Astrocyte of the spinal cord (primary cell): ENCODE results near the gene OR8A1.
"Not testable (repeated sequence)": the region's sequence is repeated elsewhere in the genome, so short reads cannot be mapped to it uniquely, and the experiment has no call there.

ENCODE experiments used
- DNase-seq: peaks from one replicate; pipeline ENCODE4 v3.0.0; 2011; ENCODE audit warnings: low read depth, low spot score
- H3K4me3 ChIP-seq: 2 replicates; pipeline ENCODE4 v1.5.1; 2011; ENCODE audit warnings: low read depth, mild to moderate bottlenecking, low read length, moderate library complexity
- in situ Hi-C: cut with HindIII; loops from 2 replicates; pipeline ENCODE4 v1.10.0; 2017; ENCODE audit warnings: low sequenced_read_pairs
- TF ChIP-seq, protein P1 (sequence below): IDR thresholded peaks from 2 replicates; pipeline ENCODE4 v1.5.1; 2012; ENCODE audit warnings: low read depth, mild to moderate bottlenecking, low read length, inconsistent platforms

The OR8A1 gene

DNA sequence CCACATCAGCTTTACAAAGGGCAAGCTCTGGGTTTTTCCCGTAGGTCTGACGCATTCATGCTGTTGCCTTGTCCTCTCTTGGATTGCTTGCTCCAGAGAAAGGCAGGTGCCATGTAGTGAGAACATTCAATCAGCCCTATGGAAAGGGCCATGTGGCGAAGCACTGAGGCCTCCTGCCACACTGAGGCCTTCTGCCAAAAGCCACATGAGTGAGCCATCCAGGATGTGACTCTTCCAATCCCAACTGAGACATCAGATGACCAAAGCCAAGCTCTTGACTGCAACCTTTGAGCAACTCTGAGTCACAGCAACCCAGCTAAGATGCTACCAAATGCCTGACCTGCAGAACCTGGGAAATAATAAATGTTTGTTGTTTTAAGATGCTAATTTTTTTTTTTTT lies 32.4 kb downstream of the OR8A1 start:
- in situ Hi-C loops = no loop called here
- TF ChIP-seq, protein P1, sequence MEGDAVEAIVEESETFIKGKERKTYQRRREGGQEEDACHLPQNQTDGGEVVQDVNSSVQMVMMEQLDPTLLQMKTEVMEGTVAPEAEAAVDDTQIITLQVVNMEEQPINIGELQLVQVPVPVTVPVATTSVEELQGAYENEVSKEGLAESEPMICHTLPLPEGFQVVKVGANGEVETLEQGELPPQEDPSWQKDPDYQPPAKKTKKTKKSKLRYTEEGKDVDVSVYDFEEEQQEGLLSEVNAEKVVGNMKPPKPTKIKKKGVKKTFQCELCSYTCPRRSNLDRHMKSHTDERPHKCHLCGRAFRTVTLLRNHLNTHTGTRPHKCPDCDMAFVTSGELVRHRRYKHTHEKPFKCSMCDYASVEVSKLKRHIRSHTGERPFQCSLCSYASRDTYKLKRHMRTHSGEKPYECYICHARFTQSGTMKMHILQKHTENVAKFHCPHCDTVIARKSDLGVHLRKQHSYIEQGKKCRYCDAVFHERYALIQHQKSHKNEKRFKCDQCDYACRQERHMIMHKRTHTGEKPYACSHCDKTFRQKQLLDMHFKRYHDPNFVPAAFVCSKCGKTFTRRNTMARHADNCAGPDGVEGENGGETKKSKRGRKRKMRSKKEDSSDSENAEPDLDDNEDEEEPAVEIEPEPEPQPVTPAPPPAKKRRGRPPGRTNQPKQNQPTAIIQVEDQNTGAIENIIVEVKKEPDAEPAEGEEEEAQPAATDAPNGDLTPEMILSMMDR = no peak
- peak; percentile 25 for DNase-seq
- H3K4me3 ChIP-seq = no peak overlapping the region

DNA sequence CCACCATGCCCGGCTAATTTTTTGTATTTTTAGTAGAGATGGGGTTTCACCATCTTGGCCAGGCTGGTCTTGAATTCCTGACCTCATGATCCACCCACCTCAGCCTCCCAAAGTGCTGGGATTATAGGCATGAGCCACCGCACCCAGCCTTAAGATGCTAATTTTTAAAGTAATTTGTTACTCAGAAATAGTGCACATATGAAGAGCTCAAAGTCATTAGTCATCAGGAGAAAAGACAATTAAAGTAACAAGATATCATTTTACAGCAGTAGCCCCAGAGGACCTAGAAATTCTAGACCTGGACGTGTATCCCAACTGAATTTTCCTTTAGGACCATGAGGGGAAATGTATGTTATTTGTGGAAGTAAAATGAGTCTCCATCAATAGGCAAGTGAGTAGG lies 32.9 kb downstream of the OR8A1 start:
- in situ Hi-C loops, H3K4me3 ChIP-seq, DNase-seq: not testable (repeated sequence)

DNA sequence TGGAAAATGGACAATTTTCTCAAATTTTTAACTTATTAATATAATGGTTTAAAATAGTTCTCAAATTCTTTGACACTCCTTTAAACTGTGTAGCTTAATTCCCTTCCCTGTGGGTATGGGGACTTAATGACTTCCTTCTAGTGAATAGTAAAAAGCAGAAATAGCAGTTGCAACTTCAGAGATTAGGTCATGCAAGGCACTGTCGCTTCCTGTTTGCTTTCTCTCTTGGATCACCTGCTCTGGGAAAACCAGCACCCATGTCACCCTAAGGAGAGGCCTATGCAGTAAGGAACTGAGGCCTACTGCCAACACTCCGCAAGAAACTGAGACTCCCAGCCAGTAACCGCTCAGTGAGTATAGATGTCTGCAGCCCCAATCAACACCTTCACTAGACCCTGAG lies 35.9 kb downstream of the OR8A1 start:
- in situ Hi-C loops = no loop called here
- H3K4me3 ChIP-seq = no peak overlapping the region
- DNase-seq = no peak
- TF ChIP-seq, protein P1 = no peak

DNA sequence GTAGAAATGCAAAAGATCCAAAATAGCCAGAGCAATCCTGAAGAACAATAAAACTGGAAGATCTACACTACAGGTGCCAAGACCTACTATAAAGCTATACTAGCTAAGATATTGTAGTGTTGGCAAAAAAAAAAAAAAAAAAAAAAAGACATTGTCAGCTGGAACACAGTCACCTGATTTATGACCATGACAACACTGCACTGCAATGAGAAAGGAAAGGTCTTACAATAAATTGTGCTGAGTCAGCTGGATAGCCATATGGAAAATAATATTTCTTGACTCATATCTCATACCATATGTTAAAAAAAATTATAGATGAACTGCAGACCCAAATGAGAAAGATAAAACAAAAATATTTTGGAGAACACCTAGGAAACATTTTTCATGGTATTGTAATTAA lies 38.4 kb downstream of the OR8A1 start:
- in situ Hi-C loops = no loop called here
- TF ChIP-seq, protein P1 = no peak
- no peak overlapping the region for H3K4me3 ChIP-seq
- no peak for DNase-seq

DNA sequence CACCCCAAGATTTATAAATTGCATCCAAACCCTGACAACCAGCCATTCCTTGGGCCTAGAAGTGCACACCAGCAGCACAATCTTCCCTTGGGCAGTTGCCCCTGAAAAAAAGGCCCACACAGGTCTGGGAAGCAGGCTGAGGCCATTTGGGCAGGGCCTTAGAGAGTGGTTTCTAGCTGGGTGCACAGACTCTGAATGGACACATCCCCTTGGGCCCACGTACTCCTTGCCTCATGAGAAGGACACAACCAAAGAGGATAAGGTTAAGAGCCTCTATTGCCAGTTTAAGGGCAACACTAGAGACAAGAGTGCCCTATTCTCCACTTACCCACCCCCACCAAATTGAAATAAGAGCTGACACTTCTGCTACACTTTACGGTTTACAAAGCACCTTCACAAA lies 40.5 kb downstream of the OR8A1 start:
- DNase-seq = no peak
- H3K4me3 ChIP-seq = no peak overlapping the region
- in situ Hi-C loops = no loop called here
- TF ChIP-seq, protein P1 = no peak

DNA sequence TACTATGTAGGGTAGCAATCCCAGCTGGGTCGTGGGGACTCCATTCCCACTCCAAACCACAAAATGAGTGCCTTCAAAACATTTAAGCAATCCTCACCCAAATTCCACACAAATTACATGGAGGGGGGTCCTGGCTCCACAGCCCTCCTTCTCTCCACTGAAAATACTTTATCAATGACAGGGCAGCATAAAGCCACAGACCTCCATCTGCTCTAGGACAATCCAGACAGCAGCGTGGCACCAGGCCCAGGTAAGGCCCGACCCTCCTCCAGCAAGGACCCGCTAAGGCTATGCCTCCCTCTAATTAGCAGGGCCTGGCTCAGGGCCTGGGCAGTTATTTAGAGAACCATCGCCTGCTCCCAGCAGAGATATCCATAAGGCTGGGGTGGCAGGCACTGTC lies 41.3 kb downstream of the OR8A1 start, which contains the start of gene PANX3:
PANX3 (plus strand) TSS at position 365 of the 400 bp plus-strand sequence. CDS start 129 bp downstream, outside the sequence.
- peak; percentile 24 for DNase-seq
- TF ChIP-seq, protein P1 = no peak
- no peak within 1 kb of the TSS for H3K4me3 ChIP-seq
- in situ Hi-C loops = no loop called here

DNA sequence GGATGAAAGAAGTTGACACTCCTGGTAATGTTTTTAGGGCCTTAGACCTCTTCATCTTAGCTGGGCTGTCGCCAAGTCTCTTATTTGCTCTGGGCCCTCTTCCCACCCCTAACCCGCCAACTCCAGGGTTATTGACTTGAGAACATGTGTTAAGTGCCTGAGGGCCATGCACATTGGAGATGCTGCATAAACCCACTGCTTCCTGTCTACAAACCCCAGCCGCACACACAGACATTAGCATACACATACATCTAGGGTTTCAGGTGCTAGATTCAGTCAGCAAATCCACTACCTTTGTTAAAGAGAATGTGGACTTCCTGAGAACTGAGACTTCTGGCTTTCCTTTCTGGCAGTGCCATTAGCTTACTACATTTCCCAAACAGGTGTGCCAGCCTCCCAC lies 42.2 kb downstream of the OR8A1 start:
- TF ChIP-seq, protein P1 = no peak
- no peak overlapping the region for H3K4me3 ChIP-seq
- in situ Hi-C loops = no loop called here
- no peak for DNase-seq
